T-helper 1 cell (primary cell): ENCODE results near the gene CENPC.
"Not testable (repeated sequence)": the region's sequence is repeated elsewhere in the genome, so short reads cannot be mapped to it uniquely, and the experiment has no call there.

ENCODE experiments used
- DNase-seq, 5 donors: peaks; one replicate each; pipeline ENCODE4 v3.0.0-alpha.2; 2012 to 2020

CENPC gene

DNA sequence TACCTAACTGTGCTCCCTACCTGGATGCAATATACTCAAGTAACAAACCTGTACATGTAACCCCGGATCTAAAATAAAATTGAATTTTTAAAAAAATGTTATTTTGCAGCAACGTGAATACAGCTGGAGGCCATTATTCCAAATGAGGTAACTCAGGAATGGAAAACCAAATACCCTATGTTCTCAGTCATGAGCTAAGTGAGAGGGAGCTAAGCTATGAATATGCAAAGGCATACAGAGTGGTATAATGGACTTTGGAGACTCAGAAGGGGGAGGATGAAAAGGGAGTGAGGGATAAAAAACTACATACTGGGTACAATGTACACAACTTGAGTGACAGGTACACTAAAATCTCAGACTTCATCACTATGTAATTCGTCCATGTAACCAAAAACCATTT lies 78.6 kb downstream of the CENPC start:
- DNase-seq, result no peak

- no peak for DNase-seq
Observed at GRCh38 chr4:67465763-67466052, 79.6 kb downstream of the CENPC start.

DNA sequence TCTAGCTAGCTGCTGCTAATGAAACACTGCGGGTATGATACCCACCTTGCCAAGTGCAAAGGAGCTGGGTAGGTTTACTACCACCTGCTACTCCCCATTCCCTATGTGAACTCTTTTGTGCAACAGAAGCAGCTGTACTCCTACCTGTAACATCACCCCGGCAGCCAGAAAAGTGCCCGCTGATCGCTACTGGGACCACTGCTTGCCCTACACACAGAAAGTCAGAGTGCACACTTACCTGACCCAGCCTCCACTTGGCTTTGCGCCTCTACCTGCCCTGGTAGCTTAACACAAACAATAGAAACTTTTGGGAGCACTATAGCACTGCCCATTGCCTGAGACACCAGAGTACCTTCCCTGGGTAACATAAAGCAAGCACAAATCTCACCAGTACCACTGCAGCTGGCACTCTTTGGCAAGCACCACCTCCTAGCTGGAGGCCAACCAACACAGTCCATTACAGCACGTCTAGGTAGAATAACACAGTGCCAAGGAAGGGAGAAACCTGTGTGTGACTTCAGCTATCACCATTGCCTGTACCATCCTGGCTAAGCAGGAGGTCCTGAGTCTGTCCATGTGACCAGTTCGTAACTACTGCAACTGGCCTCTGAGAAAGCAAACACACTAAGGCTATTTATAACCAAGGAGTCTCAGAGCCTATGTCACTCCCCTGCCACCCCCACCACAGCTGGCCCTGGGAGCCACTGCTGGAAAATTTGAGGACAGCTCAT lies 80.1 kb downstream of the CENPC start:
- no peak for DNase-seq

GRCh38 chr4:67460574-67460973 lies 84.7 kb downstream of the CENPC start:
- DNase-seq, result no peak

GRCh38 chr4:67459164-67459563 lies 86.1 kb downstream of the CENPC start:
- no peak for DNase-seq

DNA sequence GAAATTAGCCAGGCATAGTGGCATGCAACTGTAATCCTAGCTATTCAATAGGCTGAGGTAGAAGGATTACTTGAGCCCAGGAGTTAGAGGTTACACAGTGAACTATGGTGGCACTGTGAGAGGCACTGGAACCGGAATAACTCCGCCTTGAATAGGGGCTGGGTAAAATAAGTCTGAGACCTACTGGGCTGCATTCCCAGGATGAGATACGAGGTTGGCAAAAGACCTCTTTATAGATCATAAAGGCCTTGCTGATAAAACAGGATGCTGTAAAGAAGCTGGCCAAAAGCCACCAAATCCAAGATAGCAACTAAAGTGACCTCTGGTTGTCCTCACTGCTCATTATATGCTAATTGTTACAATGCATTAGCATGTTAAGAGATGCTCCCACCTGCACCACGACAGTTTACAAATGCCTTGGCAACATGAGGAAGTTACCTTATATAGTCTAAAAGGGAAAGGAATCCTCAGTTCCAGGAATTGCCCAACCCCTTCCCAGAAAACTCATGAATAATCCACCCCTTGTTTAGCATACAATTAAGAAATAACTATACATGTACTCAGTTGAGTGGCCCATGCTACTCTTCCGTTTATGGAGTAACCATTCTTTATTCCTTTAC lies 88.6 kb downstream of the CENPC start:
- no peak for DNase-seq

DNA sequence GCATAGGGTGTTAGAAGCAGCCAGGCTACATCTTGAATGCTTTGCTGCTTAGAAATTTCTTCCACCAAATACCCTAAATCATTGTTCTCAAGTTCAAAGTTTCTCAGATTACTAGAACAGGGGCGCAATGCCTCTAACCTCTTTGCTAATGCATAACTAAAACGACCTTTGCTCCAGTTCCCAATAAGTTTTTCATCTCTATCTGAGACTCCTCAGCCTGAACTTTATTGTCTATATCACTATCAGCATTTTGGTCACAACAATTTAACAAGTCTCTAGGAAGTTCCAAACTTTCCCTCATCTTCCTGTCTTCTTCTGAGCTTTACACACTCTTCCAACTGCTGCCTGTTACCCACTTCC lies 92.5 kb downstream of the CENPC start:
- not testable (repeated sequence) for DNase-seq

DNA sequence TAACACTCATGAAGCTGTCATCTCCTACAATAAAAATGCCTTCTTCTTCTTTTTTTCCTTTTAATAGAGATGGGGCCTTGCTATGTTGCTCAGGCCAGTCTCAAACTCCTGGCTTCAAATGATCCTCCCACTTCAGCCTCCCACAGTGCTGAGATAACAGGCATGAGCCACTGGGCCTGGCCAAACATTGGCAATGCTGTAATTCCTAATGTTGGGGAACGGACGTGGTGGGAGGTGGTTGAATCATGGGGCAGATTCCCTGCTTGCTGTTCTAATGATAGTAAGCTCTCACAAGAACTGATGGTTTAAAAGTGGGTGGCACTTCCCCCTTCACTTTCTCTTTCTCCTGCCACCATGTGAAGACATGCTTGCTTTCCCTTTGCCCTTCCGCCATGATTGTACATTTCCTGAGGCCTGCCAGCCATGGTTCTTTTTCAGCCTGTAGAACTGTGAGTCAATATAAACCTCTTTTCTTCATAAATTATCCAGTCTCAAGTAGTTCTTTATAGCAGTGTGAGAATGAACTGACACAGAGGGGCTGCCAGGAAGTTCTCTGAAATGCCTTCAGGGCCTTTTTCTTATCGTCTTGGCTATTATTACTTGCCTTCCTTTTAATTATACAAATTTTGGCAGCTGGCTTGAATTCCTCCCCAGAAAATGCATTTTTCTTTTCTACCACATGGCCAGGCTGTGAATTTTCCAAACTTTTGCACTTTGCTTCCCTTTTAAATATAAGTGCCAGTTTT lies 93.0 kb downstream of the CENPC start:
- no peak for DNase-seq

DNA sequence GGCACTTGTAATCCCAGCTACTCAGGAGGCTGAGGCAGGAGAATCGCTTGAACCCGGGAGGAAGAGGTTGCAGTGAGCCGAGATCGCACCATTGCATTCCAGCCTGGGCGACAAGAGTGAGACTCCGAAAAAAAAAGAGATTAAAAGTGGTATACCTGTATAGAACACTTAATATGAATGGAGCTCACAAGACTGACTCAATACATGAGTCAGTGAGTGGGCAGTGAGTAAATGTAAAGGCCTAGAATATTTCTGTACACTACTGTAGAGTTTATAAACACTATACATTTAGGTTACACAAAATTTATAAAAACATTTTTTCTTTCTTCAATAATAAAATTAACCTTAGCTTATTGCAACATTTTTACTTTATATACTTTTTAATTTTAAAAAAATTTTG lies 93.8 kb downstream of the CENPC start:
- no peak for DNase-seq

GRCh38 chr4:67448621-67449020 lies 96.7 kb downstream of the CENPC start:
- no peak for DNase-seq

- no peak for DNase-seq
Observed at GRCh38 chr4:67447873-67448272, 97.4 kb downstream of the CENPC start.

DNA sequence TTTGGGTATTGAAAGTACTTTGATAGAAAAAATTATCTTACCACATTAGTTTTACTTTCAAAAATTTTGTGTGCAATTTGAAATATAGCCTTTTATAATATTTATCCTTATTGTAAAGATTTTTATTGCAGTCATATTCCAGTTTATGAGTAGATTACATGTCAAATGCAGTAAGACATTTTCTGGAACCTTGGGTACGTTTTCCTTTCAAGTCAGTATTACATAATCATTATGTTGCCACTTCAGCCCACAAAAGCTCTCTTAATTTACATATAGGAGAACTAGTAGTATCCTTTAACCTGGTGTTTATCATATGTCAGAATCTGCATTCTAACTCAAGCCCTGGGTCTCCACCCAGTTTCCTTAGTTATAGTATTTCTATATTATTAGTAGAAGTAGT lies 98.5 kb downstream of the CENPC start:
- no peak for DNase-seq

GRCh38 chr4:67445881-67446280 lies 99.4 kb downstream of the CENPC start:
- not testable (repeated sequence) for DNase-seq

- no peak for DNase-seq
Observed at GRCh38 chr4:67438975-67439374, 106.3 kb downstream of the CENPC start.

DNA sequence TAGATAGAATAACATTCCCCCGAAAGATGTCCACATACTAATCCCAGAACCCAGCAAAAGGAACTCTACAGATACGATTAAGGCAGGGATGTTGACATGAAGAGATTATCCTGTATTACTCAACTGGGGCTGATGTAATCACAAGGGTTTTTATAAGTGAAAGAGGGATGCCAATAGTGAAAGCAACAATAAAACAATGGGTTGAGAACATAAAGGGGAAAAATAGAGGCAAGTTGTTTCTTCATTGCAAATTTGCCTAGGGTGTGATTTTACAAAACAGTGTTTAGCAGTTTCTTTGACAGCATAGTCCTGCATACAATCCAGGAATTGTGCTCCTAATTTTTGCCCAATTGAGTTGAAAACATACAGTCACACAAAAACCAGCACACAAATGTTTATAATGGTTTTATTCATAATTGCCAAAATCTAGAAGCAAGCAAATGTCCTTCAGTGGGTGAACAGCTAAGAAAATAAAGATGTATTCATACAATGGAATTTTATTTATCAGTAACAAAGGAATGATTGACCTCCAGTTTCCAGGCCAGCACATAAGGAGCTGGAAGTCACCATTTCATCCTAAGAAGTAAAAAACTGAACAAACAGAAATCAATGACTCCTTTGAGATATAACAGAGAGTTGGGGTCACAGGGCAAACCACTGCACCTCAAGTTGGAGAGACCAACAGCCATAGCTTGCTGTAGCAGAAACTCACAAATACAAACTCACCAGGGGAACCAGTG lies 107.2 kb downstream of the CENPC start:
- DNase-seq, result no peak

- no peak for DNase-seq
Observed at GRCh38 chr4:67436742-67437141, 108.6 kb downstream of the CENPC start.

GRCh38 chr4:67430989-67431388 lies 114.3 kb downstream of the CENPC start:
- DNase-seq, result no peak

GRCh38 chr4:67428819-67429218 lies 116.5 kb downstream of the CENPC start:
- DNase-seq, result no peak
